GM23338 (cell line): Measurements from ENCODE around the gene GMNC. TPM values are rescaled to one million over a fixed set of nuclear protein-coding genes. Genes with fewer than 3 reads are reported as not detected.

Source experiments
- ATAC-seq: fragments of 200-7000 bp; cut with Tn5 transposase; 3 replicates; pipeline ENCODE4 v1.9.1; 2020
- DNase-seq: peaks from one replicate; pipeline ENCODE4 v3.0.0-alpha.2; 2015; ENCODE audit warnings: low spot score
- H2AFZ ChIP-seq: fragments of 200-600 bp; sonication (generic); 2 replicates; pipeline ENCODE4 v1.8.0; 2016; ENCODE audit warnings: antibody characterized with exemption, mild to moderate bottlenecking, moderate library complexity
- H3F3A ChIP-seq: fragments of 200-600 bp; sonication (generic); replicated peaks from 2 replicates; pipeline ENCODE4 v1.8.0; 2017; ENCODE audit warnings: antibody characterized with exemption, mixed run types, low read depth
- H3K27ac ChIP-seq: fragments of 200-600 bp; sonication (generic); 2 replicates; pipeline ENCODE4 v1.6.1; 2016; ENCODE audit warnings: low read depth
- H3K27me3 ChIP-seq: fragments of 200-600 bp; sonication (generic); 2 replicates; pipeline ENCODE4 v1.8.0; 2016; ENCODE audit warnings: mild to moderate bottlenecking, mixed run types, moderate library complexity; ENCODE audit not compliant: insufficient read depth
- H3K36me3 ChIP-seq: fragments of 200-600 bp; sonication (generic); 2 replicates; pipeline ENCODE4 v1.8.0; 2016; ENCODE audit warnings: mild to moderate bottlenecking; ENCODE audit not compliant: insufficient read depth
- H3K4me1 ChIP-seq: fragments of 200-600 bp; sonication (generic); 2 replicates; pipeline ENCODE4 v1.8.0; 2016; ENCODE audit warnings: mild to moderate bottlenecking, moderate library complexity; ENCODE audit not compliant: insufficient read depth
- H3K4me2 ChIP-seq: fragments of 200-600 bp; sonication (generic); 2 replicates; pipeline ENCODE4 v1.7.1; 2017; ENCODE audit warnings: mixed run types
- H3K4me3 ChIP-seq: fragments of 200-600 bp; sonication (generic); 2 replicates; pipeline ENCODE4 v1.6.1; 2016; ENCODE audit warnings: mixed run types
- H3K79me2 ChIP-seq: fragments of 200-600 bp; sonication (generic); replicated peaks from 2 replicates; pipeline ENCODE4 v1.8.0; 2017; ENCODE audit warnings: mild to moderate bottlenecking; ENCODE audit not compliant: insufficient read depth
- H3K9me2 ChIP-seq: fragments of 200-600 bp; sonication (generic); 2 replicates; pipeline ENCODE4 v1.8.0; 2017; ENCODE audit not compliant: insufficient read depth
- H4K20me1 ChIP-seq: fragments of 200-600 bp; sonication (generic); replicated peaks from 2 replicates; pipeline ENCODE4 v1.8.0; 2017; ENCODE audit warnings: mild to moderate bottlenecking; ENCODE audit not compliant: insufficient read depth
- H3K27ac Mint-ChIP-seq: 2 replicates; pipeline ENCODE4 v1.8.0; 2020; ENCODE audit warnings: inconsistent platforms, mild to moderate bottlenecking, moderate library complexity, mixed read lengths
- H3K27me3 Mint-ChIP-seq: 3 replicates; pipeline ENCODE4 v1.8.0; 2022; ENCODE audit warnings: low read depth, mild to moderate bottlenecking, moderate library complexity, mixed read lengths, inconsistent platforms; ENCODE audit not compliant: insufficient read depth, poor library complexity
- H3K36me3 Mint-ChIP-seq: 3 replicates; pipeline ENCODE4 v1.8.0; 2021; ENCODE audit warnings: low read depth, mild to moderate bottlenecking, inconsistent platforms, moderate library complexity, mixed read lengths
- H3K4me1 Mint-ChIP-seq: 3 replicates; pipeline ENCODE4 v1.8.0; 2020; ENCODE audit warnings: mild to moderate bottlenecking, inconsistent platforms, mixed read lengths
- H3K4me3 Mint-ChIP-seq: 3 replicates; pipeline ENCODE4 v1.8.0; 2021; ENCODE audit warnings: moderate library complexity, mild to moderate bottlenecking, inconsistent platforms, mixed read lengths
- H3K9me3 Mint-ChIP-seq: 3 replicates; pipeline ENCODE4 v1.8.0; 2020; ENCODE audit warnings: moderate library complexity, mild to moderate bottlenecking, inconsistent platforms, mixed read lengths
- CTCF ChIP-seq, 2 experiments: fragments of 200-600 bp in 1 of 2; sonication (generic) in 1 of 2; conservative IDR thresholded peaks; 2 replicates each; pipeline versions ENCODE4 v1.5.1 to v1.6.1; 2016 to 2017; ENCODE audit warnings: antibody characterized with exemption in 2 of 2, low read depth in 2 of 2, mild to moderate bottlenecking in 2 of 2, moderate library complexity in 1 of 2
- ETS1 ChIP-seq: IDR thresholded peaks from 2 replicates; pipeline ENCODE4 v1.6.1; 2016; ENCODE audit warnings: antibody characterized with exemption
- STAT1 ChIP-seq: IDR thresholded peaks from one replicate; pipeline ENCODE4 v1.6.1; 2016; ENCODE audit warnings: antibody characterized with exemption; ENCODE audit not compliant: unreplicated experiment
- ZNF114 ChIP-seq: fragments of 250-450 bp; sonication (Bioruptor Pico); IDR thresholded peaks from 2 replicates; pipeline ENCODE4 v1.5.0; 2020; ENCODE audit warnings: mild to moderate bottlenecking, moderate library complexity
- ZNF462 ChIP-seq: fragments of 250-450 bp; sonication (Bioruptor Pico); IDR thresholded peaks from 2 replicates; pipeline ENCODE4 v1.5.0; 2020; ENCODE audit warnings: mild to moderate bottlenecking, moderate library complexity
- polyA plus RNA-seq: library from polyadenylated mRNA; unstranded; fragments of >200 nt; fragmentation: Nextera tagmentation; extraction: Ambion mirVana; gene quantifications from 2 replicates; pipeline ENCODE4 v1.2.1, GENCODE V29; 2016
- total RNA-seq: library from RNA; depleted of rRNA; stranded (reverse); fragments of >200 nt; shearing (Covaris generic); gene quantifications from 2 replicates; pipeline ENCODE4 v1.2.3, GENCODE V29; 2014

GMNC gene
- total and polyA plus RNA-seq, 2 experiments from 2014 or later, result 0.13 to 0.31 TPM

- TF ChIP-seq ZNF462 (CRISPR knock-in tag), result no peak
- TF ChIP-seq STAT1, result no peak
Observed at GRCh38 chr3:190902292-190902691, 39.8 kb upstream of the GMNC start (continued).

- Mint-ChIP-seq H3K4me1 (peaks cover 3% of the 10 kb centered on the region; the same call in 2 of the 3 replicates), H3K27ac (peak overlapping the region; percentile 13; the same call in 1 of the 2 replicates), H3K9me3 (peaks cover 14% of the 10 kb centered on the region), H3K36me3 (no peaks in the 10 kb centered on the region), H3K27me3 (peaks cover 1% of the 10 kb centered on the region), H3K4me3 (no peak overlapping the region)
- no peaks in the 10 kb centered on the region for H3K79me2 ChIP-seq
- H3K4me3 ChIP-seq, result no peak overlapping the region
- H3K4me2 ChIP-seq, result no peak overlapping the region
- DNase-seq (peak; percentile 34), ATAC-seq (peak; percentile 60; the same call in 2 of the 3 replicates)
- no peaks in the 10 kb centered on the region; the same call in 1 of the 2 replicates for H3K4me1 ChIP-seq
- peak overlapping the region; percentile 88 for H2AFZ ChIP-seq
- no peaks in the 10 kb centered on the region for H3F3A ChIP-seq
- no peaks in the 10 kb centered on the region for H3K36me3 ChIP-seq
- no peaks in the 10 kb centered on the region; the same call in 1 of the 2 replicates for H3K9me2 ChIP-seq
- H4K20me1 ChIP-seq, result no peaks in the 10 kb centered on the region
- no peaks in the 10 kb centered on the region for H3K27me3 ChIP-seq
- H3K27ac ChIP-seq, result no peak overlapping the region
- no peak for TF ChIP-seq ZNF462 (CRISPR knock-in tag)
- TF ChIP-seq STAT1, result no peak
- 0 out of 4 replicates have a peak, but pooled peaks of 1 of the 2 experiments have one; percentile 14 for TF ChIP-seq CTCF (conservative IDR thresholded peaks at IDR 0.05; ENCODE audit: low read depth in 2 of 2)
- TF ChIP-seq ZNF114 (CRISPR knock-in tag), result no peak
- no peak for TF ChIP-seq ETS1
Observed at GRCh38 chr3:190892395-190892902, 30.0 kb upstream of the GMNC start.
